ENCODE measurements around the gene ZNF688. TPM values are rescaled to one million over a fixed set of nuclear protein-coding genes. Genes with fewer than 3 reads are reported as not detected.

The ZNF688 gene
- total and polyA plus RNA-seq, 2 experiments from 2014 or later, result 4.0 to 4.4 TPM

DNA sequence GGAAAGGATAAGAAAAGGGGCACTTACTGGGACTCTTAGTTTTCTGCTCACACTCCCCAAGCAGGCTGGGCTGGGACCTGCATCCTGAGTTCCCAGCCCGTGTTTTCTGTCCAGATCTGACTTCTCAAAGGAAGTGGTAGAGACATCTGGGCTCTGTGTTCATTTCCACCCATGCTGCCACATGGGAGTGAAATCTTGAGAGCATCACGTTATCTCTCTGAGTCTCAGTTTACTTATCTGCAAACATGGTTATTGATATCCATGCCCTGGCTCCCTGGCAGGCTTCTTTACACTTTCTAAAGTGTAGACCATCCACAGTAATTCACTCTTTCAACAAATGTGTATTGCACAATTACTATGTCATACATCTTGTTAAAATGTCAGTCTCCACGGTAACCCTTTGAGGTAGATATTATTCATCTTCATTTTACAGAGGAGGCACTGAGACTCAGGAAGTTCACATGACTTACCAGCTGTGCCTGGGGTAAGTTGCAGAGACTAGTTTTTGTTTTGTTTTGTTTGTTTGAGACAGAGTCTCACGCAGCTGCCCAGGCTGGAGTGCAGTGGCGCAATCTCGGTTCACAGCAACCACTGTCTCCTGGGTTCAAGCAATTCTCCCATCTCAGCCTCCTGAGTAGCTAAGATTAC, 3.4 kb downstream of the ZNF688 start (continued):
- TF ChIP-seq, protein P1, sequence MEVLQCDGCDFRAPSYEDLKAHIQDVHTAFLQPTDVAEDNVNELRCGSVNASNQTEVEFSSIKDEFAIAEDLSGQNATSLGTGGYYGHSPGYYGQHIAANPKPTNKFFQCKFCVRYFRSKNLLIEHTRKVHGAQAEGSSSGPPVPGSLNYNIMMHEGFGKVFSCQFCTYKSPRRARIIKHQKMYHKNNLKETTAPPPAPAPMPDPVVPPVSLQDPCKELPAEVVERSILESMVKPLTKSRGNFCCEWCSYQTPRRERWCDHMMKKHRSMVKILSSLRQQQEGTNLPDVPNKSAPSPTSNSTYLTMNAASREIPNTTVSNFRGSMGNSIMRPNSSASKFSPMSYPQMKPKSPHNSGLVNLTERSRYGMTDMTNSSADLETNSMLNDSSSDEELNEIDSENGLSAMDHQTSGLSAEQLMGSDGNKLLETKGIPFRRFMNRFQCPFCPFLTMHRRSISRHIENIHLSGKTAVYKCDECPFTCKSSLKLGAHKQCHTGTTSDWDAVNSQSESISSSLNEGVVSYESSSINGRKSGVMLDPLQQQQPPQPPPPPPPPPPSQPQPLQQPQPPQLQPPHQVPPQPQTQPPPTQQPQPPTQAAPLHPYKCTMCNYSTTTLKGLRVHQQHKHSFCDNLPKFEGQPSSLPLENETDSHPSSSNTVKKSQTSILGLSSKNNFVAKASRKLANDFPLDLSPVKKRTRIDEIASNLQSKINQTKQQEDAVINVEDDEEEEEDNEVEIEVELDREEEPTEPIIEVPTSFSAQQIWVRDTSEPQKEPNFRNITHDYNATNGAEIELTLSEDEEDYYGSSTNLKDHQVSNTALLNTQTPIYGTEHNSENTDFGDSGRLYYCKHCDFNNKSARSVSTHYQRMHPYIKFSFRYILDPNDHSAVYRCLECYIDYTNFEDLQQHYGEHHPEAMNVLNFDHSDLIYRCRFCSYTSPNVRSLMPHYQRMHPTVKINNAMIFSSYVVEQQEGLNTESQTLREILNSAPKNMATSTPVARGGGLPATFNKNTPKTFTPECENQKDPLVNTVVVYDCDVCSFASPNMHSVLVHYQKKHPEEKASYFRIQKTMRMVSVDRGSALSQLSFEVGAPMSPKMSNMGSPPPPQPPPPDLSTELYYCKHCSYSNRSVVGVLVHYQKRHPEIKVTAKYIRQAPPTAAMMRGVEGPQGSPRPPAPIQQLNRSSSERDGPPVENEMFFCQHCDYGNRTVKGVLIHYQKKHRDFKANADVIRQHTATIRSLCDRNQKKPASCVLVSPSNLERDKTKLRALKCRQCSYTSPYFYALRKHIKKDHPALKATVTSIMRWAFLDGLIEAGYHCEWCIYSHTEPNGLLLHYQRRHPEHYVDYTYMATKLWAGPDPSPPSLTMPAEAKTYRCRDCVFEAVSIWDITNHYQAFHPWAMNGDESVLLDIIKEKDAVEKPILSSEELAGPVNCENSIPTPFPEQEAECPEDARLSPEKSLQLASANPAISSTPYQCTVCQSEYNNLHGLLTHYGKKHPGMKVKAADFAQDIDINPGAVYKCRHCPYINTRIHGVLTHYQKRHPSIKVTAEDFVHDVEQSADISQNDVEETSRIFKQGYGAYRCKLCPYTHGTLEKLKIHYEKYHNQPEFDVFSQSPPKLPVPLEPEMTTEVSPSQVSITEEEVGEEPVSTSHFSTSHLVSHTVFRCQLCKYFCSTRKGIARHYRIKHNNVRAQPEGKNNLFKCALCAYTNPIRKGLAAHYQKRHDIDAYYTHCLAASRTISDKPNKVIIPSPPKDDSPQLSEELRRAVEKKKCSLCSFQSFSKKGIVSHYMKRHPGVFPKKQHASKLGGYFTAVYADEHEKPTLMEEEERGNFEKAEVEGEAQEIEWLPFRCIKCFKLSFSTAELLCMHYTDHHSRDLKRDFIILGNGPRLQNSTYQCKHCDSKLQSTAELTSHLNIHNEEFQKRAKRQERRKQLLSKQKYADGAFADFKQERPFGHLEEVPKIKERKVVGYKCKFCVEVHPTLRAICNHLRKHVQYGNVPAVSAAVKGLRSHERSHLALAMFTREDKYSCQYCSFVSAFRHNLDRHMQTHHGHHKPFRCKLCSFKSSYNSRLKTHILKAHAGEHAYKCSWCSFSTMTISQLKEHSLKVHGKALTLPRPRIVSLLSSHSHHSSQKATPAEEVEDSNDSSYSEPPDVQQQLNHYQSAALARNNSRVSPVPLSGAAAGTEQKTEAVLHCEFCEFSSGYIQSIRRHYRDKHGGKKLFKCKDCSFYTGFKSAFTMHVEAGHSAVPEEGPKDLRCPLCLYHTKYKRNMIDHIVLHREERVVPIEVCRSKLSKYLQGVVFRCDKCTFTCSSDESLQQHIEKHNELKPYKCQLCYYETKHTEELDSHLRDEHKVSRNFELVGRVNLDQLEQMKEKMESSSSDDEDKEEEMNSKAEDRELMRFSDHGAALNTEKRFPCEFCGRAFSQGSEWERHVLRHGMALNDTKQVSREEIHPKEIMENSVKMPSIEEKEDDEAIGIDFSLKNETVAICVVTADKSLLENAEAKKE (CRISPR knock-in tag; IDR thresholded peaks at IDR 0.05), result no peak
- TF ChIP-seq NANOG (IDR thresholded peaks at IDR 0.05; ENCODE audit: borderline replicate concordance), result no peak
- TF ChIP-seq POLR2AphosphoS5 (IDR thresholded peaks at IDR 0.05; ENCODE audit: low read depth), result no peak
- TF ChIP-seq, protein P2, sequence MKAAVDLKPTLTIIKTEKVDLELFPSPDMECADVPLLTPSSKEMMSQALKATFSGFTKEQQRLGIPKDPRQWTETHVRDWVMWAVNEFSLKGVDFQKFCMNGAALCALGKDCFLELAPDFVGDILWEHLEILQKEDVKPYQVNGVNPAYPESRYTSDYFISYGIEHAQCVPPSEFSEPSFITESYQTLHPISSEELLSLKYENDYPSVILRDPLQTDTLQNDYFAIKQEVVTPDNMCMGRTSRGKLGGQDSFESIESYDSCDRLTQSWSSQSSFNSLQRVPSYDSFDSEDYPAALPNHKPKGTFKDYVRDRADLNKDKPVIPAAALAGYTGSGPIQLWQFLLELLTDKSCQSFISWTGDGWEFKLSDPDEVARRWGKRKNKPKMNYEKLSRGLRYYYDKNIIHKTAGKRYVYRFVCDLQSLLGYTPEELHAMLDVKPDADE (IDR thresholded peaks at IDR 0.05), result no peak

DNA sequence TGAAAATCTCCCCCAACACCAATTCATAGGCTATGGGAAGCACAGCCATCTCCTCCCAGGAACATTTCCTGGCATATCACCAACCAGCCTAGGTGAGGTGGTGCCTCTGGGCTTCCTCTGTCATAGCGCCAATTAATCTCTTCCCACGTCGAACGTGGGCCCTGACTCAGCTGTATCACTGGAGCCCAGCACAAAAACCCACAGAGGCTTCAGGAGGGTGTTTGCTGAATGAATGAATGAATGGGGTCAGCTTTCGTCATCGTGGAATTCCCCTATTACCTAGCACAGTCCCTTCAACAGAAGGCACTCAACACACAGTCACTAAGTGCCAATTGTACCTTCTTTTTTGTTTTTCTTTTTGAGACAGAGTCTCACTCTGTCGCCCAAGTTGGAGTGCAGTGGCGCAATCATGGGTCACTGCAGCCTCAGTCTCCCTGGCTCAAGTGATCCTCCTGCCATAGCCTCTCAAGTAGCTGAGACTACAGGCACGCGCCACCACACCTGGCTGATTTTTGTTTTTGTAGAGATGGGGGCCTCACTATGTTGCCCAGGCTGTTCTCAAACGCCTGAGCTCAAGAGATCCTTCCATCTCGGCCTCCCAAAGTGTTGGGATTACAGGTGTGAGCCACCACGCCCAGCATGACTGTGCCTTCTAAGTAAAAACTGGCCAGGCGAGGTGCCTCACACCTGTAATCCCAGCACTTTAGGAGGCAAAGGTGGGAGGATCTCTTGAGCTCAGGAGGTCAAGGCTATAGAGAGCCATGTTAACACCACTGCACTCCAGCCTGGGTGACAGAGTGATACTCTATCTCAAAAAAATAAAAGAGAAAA, 4.1 kb downstream of the ZNF688 start:
- no peak overlapping the region for H3K27ac Mint-ChIP-seq
- Histone ChIP-seq H3K79me2 (replicated peaks; ENCODE audit: insufficient read depth) (no peaks in the 10 kb centered on the region), H3K4me2 (no peak overlapping the region), H3K9me2 (ENCODE audit: insufficient read depth) (no peaks in the 10 kb centered on the region), H3K36me3 (ENCODE audit: insufficient read depth) (no peaks in the 10 kb centered on the region), H3K4me3 (no peak overlapping the region), H3K27ac (ENCODE audit: low read depth) (no peak overlapping the region), H2AFZ (no peak overlapping the region), H4K20me1 (replicated peaks; ENCODE audit: insufficient read depth) (no peaks in the 10 kb centered on the region), H3K27me3 (ENCODE audit: insufficient read depth) (no peaks in the 10 kb centered on the region), H3F3A (replicated peaks; ENCODE audit: low read depth) (0 out of 2 replicates have a peak, but pooled peaks cover 5% of the 10 kb centered on the region), H3K4me1 (ENCODE audit: insufficient read depth) (peaks cover 18% of the 10 kb centered on the region)
- ATAC-seq (no peak), DNase-seq (ENCODE audit: low spot score) (no peak)
- peaks cover 14% of the 10 kb centered on the region for H3K4me1 Mint-ChIP-seq
- no peaks in the 10 kb centered on the region for H3K36me3 Mint-ChIP-seq (ENCODE audit: low read depth)
- H3K9me3 Mint-ChIP-seq, result no peaks in the 10 kb centered on the region; the same call in 2 of the 3 replicates
- peaks cover 10% of the 10 kb centered on the region for H3K27me3 Mint-ChIP-seq (ENCODE audit: insufficient read depth, low read depth, poor library complexity)
- H3K4me3 Mint-ChIP-seq, result no peak overlapping the region
- no peak for TF ChIP-seq ZNF114 (CRISPR knock-in tag; IDR thresholded peaks at IDR 0.05)
- no peak for TF ChIP-seq NANOG (IDR thresholded peaks at IDR 0.05; ENCODE audit: borderline replicate concordance)
- no peak for TF ChIP-seq ZNF331 (CRISPR knock-in tag; IDR thresholded peaks at IDR 0.05; ENCODE audit: low read depth)
- TF ChIP-seq, protein P3, sequence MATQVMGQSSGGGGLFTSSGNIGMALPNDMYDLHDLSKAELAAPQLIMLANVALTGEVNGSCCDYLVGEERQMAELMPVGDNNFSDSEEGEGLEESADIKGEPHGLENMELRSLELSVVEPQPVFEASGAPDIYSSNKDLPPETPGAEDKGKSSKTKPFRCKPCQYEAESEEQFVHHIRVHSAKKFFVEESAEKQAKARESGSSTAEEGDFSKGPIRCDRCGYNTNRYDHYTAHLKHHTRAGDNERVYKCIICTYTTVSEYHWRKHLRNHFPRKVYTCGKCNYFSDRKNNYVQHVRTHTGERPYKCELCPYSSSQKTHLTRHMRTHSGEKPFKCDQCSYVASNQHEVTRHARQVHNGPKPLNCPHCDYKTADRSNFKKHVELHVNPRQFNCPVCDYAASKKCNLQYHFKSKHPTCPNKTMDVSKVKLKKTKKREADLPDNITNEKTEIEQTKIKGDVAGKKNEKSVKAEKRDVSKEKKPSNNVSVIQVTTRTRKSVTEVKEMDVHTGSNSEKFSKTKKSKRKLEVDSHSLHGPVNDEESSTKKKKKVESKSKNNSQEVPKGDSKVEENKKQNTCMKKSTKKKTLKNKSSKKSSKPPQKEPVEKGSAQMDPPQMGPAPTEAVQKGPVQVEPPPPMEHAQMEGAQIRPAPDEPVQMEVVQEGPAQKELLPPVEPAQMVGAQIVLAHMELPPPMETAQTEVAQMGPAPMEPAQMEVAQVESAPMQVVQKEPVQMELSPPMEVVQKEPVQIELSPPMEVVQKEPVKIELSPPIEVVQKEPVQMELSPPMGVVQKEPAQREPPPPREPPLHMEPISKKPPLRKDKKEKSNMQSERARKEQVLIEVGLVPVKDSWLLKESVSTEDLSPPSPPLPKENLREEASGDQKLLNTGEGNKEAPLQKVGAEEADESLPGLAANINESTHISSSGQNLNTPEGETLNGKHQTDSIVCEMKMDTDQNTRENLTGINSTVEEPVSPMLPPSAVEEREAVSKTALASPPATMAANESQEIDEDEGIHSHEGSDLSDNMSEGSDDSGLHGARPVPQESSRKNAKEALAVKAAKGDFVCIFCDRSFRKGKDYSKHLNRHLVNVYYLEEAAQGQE (IDR thresholded peaks at IDR 0.05; ENCODE audit: unreplicated experiment), result no peak
- TF ChIP-seq, protein P2 (IDR thresholded peaks at IDR 0.05), result no peak
- TF ChIP-seq, protein P4, sequence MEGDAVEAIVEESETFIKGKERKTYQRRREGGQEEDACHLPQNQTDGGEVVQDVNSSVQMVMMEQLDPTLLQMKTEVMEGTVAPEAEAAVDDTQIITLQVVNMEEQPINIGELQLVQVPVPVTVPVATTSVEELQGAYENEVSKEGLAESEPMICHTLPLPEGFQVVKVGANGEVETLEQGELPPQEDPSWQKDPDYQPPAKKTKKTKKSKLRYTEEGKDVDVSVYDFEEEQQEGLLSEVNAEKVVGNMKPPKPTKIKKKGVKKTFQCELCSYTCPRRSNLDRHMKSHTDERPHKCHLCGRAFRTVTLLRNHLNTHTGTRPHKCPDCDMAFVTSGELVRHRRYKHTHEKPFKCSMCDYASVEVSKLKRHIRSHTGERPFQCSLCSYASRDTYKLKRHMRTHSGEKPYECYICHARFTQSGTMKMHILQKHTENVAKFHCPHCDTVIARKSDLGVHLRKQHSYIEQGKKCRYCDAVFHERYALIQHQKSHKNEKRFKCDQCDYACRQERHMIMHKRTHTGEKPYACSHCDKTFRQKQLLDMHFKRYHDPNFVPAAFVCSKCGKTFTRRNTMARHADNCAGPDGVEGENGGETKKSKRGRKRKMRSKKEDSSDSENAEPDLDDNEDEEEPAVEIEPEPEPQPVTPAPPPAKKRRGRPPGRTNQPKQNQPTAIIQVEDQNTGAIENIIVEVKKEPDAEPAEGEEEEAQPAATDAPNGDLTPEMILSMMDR (conservative IDR thresholded peaks at IDR 0.05; ENCODE audit: low read depth in 2 of 2), result no peak

All from GM23338 (cell line).